T-helper 1 cell treated with Interleukin-12 subunit alpha and Interleukin-12 subunit beta and Interleukin-4 antibody, amounts not matched to agents 30 ng/mL and 1 ng/mL, for 36 hours (primary cell): ENCODE measurements around the gene RXFP4. TPM values are rescaled to one million over a fixed set of nuclear protein-coding genes. Genes with fewer than 3 reads are reported as not detected.
"Not testable (repeated sequence)": the region's sequence is repeated elsewhere in the genome, so short reads cannot be mapped to it uniquely, and the experiment has no call there.

Experiments used
- intact Hi-C: fragments of 100-400 bp; cut with micrococcal nuclease; formaldehyde crosslinking; loops from one replicate; pipeline ENCODE4 v1.15.1; 2024
- total RNA-seq: library from RNA; stranded (reverse); gene quantifications from 2 replicates; pipeline ENCODE4 v1.2.3, GENCODE V29; 2022

The RXFP4 gene
- total RNA-seq, 1 donor from 2014 or later = not detected

GRCh38 chr1:155976062-155976912 lies 34.8 kb downstream of the RXFP4 start:
- intact Hi-C loops = loop anchor here (2.0 kb wide), 1 partner anchor 45 kb away; the partner anchor contains the start of gene SSR2

- intact Hi-C loops = loop anchor here (1.0 to 2.0 kb wide), 2 partner anchors 43 to 44 kb away; partner anchors contain the start of genes KHDC4 and SSR2
These were observed 35.7 kb downstream of the RXFP4 start for GRCh38 chr1:155976913-155977689.

GRCh38 chr1:155977690-155978324 lies 36.4 kb downstream of the RXFP4 start:
- intact Hi-C loops = loop anchor here (1.0 to 2.0 kb wide), 7 partner anchors 27 to 118 kb away; partner anchors contain the start of genes KHDC4, LAMTOR2, RIT1 and SSR2

- intact Hi-C loops = loop anchor here (1.0 to 2.0 kb wide), 5 partner anchors 26 to 118 kb away; partner anchors contain the start of genes LAMTOR2 and RIT1
These were observed 37.0 kb downstream of the RXFP4 start, which contains the start of gene ARHGEF2 for GRCh38 chr1:155978325-155978972. Gene ARHGEF2 (minus strand): TSS chr1:155978547. CDS start chr1:155978427, 120 bp downstream.

- intact Hi-C loops = loop anchor here (1.0 to 2.0 kb wide), 6 partner anchors 8 to 119 kb away; partner anchors contain the start of genes LAMTOR2 and RIT1
These were observed 37.6 kb downstream of the RXFP4 start for GRCh38 chr1:155978973-155979429.

GRCh38 chr1:155979597-155980343 lies 38.3 kb downstream of the RXFP4 start:
- intact Hi-C loops = loop anchor here (1.0 to 2.0 kb wide), 3 partner anchors 8 to 69 kb away; partner anchors contain the start of gene RIT1

GRCh38 chr1:155981266-155982088 lies 40.0 kb downstream of the RXFP4 start:
- intact Hi-C loops = loop anchor here (1.0 kb wide), 1 partner anchor 8 kb away; no protein-coding TSS in a partner anchor

- intact Hi-C loops = no loop called here
These were observed 40.7 kb downstream of the RXFP4 start for GRCh38 chr1:155982106-155982505.

GRCh38 chr1:155983191-155984024 lies 42.0 kb downstream of the RXFP4 start:
- intact Hi-C loops = no loop called here

- intact Hi-C loops = no loop called here
These were observed 42.9 kb downstream of the RXFP4 start for GRCh38 chr1:155984341-155984740.

- intact Hi-C loops = not testable (repeated sequence)
These were observed 43.6 kb downstream of the RXFP4 start for GRCh38 chr1:155984903-155985645.

GRCh38 chr1:155989242-155990004 lies 48.0 kb downstream of the RXFP4 start:
- intact Hi-C loops = loop anchor here (1.0 to 2.0 kb wide), 7 partner anchors 8 to 79 kb away; partner anchors contain the start of genes KHDC4 and SSR2

- intact Hi-C loops = no loop called here
These were observed 48.7 kb downstream of the RXFP4 start for GRCh38 chr1:155990005-155990739.
